Measurements from ENCODE around the gene KPNA6.

KPNA6 gene

GRCh38 chr1:32187850-32188249 lies 80.0 kb downstream of the KPNA6 start:
- DNase-seq (ENCODE audit: low read depth, low spot score), result no peak

- no peak for DNase-seq (ENCODE audit: low read depth, low spot score)
Measured at GRCh38 chr1:32192220-32192948, 84.5 kb downstream of the KPNA6 start.

- DNase-seq (ENCODE audit: low read depth, low spot score), result no peak
Measured at GRCh38 chr1:32194984-32195383, 87.1 kb downstream of the KPNA6 start.

- DNase-seq (ENCODE audit: low read depth, low spot score), result no peak
Measured at GRCh38 chr1:32195531-32195930, 87.7 kb downstream of the KPNA6 start.

- DNase-seq (ENCODE audit: low read depth, low spot score), result no peak
Measured at GRCh38 chr1:32195972-32196823, 88.3 kb downstream of the KPNA6 start.

DNA sequence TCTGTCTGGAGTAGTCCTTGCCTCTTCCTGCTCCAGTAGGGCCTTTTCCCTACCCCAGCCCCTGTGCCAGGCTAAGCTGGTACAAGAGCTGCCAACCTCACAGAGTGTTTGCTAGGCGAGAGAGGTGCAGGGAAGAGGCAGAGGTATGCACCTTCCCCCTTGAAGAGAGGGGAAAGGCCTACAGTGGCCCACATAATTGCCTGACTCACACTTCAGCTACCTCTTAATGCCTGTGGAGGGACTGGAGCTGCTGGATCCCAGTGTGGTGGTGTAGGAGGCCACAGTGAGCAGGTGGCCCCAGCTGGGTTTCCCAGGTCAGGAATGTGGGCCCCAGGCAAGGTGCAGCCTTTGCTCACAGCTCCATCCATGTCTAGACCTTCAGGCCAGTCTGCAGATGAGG lies 89.2 kb downstream of the KPNA6 start:
- no peak for DNase-seq (ENCODE audit: low read depth, low spot score)

- no peak for DNase-seq (ENCODE audit: low read depth, low spot score)
Measured at GRCh38 chr1:32197837-32198236, 90.0 kb downstream of the KPNA6 start.

DNA sequence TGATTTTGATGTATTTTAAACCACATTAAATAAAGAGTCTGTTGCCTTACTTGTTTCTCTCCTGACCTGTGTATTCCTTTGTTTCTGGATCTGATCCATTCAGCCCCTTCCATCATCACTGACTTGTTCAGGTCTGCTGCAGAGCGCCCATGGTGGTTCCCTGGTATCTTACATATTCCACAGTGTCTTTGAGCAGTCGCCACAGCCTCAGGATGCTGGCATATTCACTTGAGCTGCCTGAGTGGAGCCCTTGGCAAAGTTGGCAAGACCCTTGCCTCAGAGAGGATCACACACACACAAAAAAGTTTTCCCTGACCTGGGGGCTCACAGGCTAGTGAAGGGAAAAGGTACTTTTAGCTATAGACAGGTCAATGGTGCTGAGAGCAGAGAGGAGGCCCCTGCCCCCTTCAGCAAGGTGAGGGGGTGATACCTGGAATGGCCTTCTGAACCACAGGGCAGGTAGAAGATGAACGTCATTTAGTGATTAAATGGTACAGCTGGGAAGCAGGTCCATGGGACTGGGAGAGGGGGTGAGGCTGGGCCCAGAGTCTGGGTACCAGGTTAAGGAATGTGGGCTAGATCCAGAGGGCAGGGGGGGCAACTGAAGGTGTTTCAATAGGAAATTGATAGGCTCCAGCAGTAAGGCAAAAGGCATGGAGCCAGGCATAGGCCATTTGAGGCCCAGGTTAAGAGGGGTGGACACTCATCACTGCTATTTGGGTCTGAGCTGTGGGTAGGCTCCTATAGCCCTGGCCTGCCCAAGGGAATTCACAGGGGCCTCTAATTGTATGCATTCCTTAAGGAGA lies 90.6 kb downstream of the KPNA6 start:
- DNase-seq (ENCODE audit: low read depth, low spot score), result no peak

DNA sequence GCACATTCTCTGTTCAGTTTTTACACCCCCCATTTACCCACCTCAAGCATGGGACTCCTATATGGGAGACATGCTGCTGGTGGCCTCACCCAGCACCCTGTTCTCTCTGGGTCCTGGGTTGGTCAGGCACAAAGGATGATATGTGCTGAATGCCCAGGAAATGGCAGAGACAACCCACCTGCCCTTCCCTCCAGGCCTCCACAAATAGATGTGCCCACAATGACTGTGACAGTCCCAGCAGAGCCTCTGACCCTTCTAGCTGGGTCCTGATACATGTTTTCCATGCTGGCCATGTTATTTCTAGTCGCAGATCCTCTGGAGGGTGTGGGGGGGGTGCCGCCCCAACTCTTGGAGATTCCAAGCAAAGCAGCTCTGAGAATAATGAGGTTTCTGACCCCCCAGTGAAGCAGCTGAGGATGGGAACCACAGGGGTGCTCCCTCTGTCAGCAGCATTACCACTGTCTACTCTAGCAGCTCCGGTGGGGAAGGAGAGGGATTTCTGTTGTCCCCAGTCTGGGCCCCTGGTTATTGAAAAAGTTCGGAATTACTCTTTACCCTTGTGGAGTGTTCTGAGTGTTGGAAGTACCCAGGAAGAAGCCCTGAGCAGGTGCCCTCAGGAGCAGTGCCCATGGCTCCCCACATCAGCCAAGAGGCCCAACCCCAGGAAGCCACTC lies 91.3 kb downstream of the KPNA6 start:
- DNase-seq (ENCODE audit: low read depth, low spot score), result no peak

DNA sequence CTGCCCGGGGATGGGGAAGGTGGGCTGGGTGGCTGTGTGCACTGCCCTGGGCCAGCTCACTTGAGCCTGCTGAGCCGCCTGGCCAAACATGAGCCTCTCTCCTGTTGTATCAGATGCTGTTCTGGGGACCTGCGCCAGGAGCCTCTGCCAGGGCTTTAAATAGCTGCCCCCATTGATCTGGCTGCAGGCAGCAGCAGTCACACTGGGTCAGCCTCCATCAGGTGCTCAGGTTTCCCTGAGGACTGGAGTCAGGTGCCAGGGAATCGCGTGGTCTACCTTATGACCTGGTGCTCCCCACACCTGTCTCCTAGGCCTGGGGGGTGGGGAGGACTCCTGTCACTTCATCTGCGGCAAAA lies 91.8 kb downstream of the KPNA6 start:
- DNase-seq (ENCODE audit: low read depth, low spot score), result no peak

DNA sequence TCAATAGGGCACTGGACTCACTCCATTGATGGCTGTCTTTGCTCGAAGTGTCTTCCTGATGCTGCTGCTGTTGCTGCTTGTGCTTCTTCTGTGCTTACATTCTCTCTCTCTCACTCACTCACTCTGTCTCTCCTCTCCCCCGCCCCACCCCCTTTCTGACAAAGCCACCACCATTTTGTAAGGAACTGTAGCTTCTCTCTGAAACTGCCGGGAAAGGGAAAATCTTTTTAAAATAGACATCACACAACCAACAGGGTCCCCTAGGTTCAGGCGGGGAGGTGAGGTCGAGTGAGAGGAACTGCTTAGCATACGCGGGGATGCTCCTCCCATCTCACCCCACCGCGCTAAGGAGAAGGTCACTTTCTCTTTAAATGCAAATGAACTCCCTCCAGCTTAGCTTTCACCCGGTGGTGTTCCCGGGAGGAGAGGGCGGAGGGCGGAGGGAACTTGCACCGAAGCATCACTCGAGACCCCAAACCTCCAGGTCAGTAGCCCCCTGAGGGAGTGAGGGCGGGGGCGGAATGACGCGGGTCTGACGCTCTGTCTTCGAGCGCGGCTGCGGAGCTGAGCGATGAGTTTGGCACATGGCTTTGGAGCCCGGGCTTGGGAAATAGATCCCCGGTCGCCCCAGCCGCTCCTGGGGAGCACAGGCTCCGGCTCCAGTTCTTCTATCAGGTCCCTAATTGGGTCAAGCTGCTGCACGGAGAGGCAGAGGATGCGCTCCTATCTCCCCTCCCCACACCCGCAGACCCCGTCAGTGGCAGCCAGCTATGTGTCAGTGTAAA lies 92.6 kb downstream of the KPNA6 start, which contains the start of gene CCDC28B:
Gene CCDC28B (plus strand): TSS at position 370 of the 785 bp plus-strand sequence. CDS start 1,341 bp downstream, outside the sequence.
- peak; percentile 67 for DNase-seq (ENCODE audit: low read depth, low spot score)

- DNase-seq (ENCODE audit: low read depth, low spot score), result no peak
Measured at GRCh38 chr1:32201011-32201855, 93.4 kb downstream of the KPNA6 start.

GRCh38 chr1:32204943-32205361 lies 97.1 kb downstream of the KPNA6 start:
- DNase-seq (ENCODE audit: low read depth, low spot score), result no peak

DNA sequence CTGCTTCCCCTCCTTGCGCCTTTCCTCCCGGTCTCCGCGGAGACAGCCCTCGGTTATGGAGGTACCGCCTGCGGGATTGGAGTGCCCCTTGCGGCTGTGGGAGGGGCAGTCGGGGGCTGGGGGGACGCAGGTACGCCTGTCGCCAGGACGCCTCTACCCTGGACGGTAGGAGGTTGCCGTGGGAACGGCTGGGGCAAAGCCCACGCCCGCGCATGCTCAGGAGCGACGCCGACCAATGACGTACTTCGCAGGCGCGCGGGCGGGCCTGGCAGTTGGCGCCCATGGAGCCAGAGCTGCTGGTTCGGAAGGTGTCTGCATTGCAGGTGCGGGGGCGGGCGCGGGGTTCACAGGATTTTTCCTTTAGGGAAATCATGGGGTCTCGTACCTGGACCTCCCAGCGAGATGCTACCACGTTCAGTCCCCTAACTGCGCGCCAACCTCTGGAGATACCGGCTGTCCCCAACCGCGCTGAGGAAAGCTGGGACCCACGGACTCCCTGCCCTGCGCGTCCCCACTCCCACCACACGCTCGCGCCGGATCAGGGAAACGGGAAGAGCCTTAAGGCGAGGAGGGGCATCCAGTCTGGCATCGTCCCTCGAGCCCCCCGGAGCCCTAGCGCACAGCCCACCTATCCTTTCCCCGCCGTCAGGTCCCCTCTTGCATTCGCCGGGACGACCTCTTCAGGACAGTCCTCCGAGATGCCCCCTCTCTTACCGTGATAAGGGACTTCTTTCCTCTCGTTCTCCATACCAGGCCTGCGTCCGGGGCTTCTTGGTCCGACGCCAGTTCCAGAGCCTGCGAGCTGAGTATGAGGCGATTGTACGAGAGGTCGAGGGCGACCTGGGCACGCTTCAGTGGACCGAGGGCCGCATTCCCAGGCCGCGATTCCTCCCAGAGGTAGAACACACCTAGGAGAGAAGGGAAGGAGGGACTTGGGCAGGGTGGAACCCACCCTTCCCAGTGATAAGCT lies 97.8 kb downstream of the KPNA6 start, which contains the start of gene IQCC:
Gene IQCC (plus strand): TSS at position 271 of the 970 bp plus-strand sequence. CDS start 11 bp downstream, at position 282.
- DNase-seq (ENCODE audit: low read depth, low spot score), result no peak

DNA sequence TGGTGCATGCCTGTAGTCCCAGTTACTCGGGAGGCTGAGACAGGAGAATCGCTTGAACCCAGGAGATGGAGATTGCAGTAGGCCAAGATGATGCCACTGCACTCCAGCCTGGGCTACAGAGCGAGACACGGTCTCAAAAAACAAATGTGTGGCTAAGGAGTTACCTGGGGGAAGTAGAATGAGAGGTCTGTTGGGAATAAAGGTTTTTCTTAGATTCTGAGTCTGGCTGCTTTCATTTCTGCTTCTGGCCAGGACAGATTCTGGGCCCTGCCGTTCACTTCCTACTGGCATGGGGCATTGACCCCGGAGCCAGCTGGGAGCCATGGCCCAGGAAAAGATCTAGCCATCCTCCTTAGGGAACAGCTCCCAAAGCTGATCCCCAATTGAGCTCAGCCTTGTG lies 100.6 kb downstream of the KPNA6 start:
- no peak for DNase-seq (ENCODE audit: low read depth, low spot score)

- no peak for DNase-seq (ENCODE audit: low read depth, low spot score)
Measured at GRCh38 chr1:32208891-32209328, 101.1 kb downstream of the KPNA6 start, which contains the start of gene DCDC2B. Gene DCDC2B, plus strand, starts transcription at chr1:32209089. Its CDS starts 5 bp downstream, at chr1:32209094.

GRCh38 chr1:32215629-32216480 lies 108.0 kb downstream of the KPNA6 start:
- DNase-seq (ENCODE audit: low read depth, low spot score), result no peak

All from brain pericyte (primary cell).